ENCODE data around the gene PLAGL2.

Gene PLAGL2

GRCh38 chr20:32236048-32236533 is 28.5 kb upstream of the PLAGL2 start:
- TF ChIP-seq, protein P1, sequence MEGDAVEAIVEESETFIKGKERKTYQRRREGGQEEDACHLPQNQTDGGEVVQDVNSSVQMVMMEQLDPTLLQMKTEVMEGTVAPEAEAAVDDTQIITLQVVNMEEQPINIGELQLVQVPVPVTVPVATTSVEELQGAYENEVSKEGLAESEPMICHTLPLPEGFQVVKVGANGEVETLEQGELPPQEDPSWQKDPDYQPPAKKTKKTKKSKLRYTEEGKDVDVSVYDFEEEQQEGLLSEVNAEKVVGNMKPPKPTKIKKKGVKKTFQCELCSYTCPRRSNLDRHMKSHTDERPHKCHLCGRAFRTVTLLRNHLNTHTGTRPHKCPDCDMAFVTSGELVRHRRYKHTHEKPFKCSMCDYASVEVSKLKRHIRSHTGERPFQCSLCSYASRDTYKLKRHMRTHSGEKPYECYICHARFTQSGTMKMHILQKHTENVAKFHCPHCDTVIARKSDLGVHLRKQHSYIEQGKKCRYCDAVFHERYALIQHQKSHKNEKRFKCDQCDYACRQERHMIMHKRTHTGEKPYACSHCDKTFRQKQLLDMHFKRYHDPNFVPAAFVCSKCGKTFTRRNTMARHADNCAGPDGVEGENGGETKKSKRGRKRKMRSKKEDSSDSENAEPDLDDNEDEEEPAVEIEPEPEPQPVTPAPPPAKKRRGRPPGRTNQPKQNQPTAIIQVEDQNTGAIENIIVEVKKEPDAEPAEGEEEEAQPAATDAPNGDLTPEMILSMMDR (IDR thresholded peaks at IDR 0.05): no peak
- Histone ChIP-seq H3K4me3 (no peak overlapping the region), H3K27ac (no peak overlapping the region)
- no peak for DNase-seq (ENCODE audit: low spot score)

DNA sequence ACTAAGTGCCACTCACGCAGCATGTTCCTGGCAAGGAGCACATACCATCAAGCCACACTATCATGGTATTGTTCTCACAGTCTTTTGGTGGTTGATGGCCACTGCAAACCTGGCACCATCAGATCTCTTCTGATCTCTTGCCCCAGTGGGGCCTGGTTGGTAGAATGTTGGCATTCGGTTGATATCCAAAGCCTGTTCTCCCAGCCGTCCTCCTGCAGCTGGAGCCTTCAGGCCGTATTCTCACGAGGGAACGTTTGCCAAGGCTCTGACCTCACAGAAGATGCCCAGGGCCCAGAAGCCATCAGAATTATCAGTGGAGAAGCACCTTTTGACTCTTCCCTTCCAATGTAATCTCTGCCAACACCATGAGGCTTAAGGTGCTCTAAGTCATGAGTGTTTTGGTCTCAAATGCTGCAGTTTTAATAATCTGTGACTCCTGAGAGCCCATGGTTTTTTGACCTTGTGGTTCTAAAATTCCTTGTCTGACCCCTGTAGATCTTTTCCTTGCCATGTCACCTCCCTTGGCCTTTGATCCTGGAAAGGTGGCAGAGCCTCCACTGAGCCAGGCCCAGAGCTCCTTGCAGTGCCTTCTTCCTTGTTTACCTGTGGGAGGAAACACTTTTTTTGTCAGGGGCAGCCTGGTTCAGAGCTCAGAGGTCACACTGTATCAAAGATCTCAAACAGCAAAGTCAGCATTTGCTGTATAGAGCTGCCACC is 27.9 kb upstream of the PLAGL2 start:
- DNase-seq (ENCODE audit: low spot score): no peak
- TF ChIP-seq, protein P1 (IDR thresholded peaks at IDR 0.05): no peak
- H3K27ac ChIP-seq: no peak overlapping the region

DNA sequence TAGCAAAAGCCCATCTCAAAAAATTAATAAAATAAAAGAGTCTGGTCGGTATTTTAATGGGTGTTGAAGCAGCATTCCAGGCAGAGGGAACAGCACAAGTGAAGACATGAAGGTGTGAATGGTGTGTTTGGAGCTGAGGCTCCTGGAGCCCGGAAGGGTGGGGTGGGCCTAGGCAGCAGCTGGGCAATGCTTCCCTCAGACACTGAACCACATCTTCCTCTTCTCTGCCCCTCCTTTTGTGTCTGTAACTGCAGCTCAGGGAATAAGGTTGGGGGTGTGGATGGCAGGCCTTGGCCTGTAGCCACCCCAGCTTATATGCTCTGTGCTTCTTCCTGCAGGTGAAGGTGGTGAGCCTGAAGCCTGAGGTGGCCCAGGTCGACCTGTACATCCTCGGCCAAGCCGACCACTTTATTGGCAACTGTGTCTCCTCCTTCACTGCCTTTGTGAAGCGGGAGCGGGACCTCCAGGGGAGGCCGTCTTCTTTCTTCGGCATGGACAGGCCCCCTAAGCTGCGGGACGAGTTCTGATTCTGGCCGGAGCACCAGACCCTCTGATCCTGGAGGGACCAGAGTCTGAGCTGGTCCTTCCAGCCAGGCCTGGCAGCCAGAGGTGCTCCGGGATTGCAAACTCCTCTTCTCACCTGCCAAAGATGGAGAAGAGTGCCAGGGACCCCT is 26.7 kb upstream of the PLAGL2 start:
- no peak for DNase-seq (ENCODE audit: low spot score)
- H3K4me3 ChIP-seq: no peak overlapping the region
- TF ChIP-seq, protein P1 (IDR thresholded peaks at IDR 0.05): no peak
- H3K27ac ChIP-seq: no peak overlapping the region

More for the DNA sequence above, 27.9 kb upstream of the PLAGL2 start:
- H3K4me3 ChIP-seq: no peak overlapping the region

DNA sequence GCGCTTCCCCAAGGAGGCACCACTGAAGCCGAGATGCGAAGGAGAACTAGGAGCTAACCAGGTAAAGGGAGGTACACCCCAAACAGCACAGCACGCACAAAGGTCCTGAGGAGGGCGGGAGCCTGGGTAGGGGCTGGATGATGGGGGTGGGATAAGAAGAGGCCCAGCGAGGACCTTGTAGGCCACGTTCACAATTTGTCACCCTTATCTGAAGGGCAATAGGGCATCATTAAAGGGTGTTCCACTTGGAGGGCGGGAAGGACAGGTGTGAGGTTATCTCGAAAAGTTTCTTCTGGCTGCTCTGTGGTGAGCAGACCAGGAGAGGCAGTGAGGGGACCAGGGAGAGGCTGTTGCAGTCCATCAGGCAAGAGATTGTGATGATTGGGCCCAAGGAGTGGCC is 25.7 kb upstream of the PLAGL2 start:
- TF ChIP-seq, protein P1 (IDR thresholded peaks at IDR 0.05): no peak
- DNase-seq (ENCODE audit: low spot score): no peak
- Histone ChIP-seq H3K27ac (no peak overlapping the region), H3K4me3 (no peak overlapping the region)

- Histone ChIP-seq H3K27ac (no peak overlapping the region), H3K4me3 (no peak overlapping the region)
- TF ChIP-seq, protein P1 (IDR thresholded peaks at IDR 0.05): no peak
- no peak for DNase-seq (ENCODE audit: low spot score)
Measured at GRCh38 chr20:32232326-32232886, 24.9 kb upstream of the PLAGL2 start.

DNA sequence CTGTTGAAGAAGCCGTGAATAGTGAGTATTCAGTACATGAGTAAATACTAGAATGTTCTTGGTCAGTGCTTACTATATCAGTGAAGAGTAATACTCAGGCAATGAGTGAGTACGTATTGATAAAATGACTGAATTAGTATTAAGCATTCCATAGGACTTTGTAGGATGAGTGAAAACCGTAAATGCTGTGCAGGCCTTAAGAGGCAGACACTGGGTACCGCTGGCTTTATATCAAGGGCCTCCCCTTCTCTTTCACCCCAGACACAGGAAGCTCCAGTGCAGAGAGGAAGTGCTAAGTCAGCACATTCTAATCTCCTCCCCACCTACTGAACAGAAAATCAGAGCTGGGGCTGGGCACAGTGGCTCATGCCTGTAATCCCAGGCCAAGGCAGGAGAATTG is 24.3 kb upstream of the PLAGL2 start:
- no peak overlapping the region for H3K27ac ChIP-seq
- no peak overlapping the region for H3K4me3 ChIP-seq
- no peak for DNase-seq (ENCODE audit: low spot score)
- TF ChIP-seq, protein P1 (IDR thresholded peaks at IDR 0.05): no peak

Data from coronary artery (tissue), 2 donors.